ENCODE measurements around the gene GRIN3B.

The GRIN3B gene

GRCh38 chr19:966485-967088 lies 33.6 kb upstream of the GRIN3B start:
- DNase-seq = no peak

- no peak for DNase-seq
These were observed 29.5 kb upstream of the GRIN3B start for GRCh38 chr19:970695-971094.

- DNase-seq = no peak
These were observed 28.4 kb upstream of the GRIN3B start for GRCh38 chr19:971795-972194.

GRCh38 chr19:972281-972680 lies 27.9 kb upstream of the GRIN3B start:
- DNase-seq = no peak

DNA sequence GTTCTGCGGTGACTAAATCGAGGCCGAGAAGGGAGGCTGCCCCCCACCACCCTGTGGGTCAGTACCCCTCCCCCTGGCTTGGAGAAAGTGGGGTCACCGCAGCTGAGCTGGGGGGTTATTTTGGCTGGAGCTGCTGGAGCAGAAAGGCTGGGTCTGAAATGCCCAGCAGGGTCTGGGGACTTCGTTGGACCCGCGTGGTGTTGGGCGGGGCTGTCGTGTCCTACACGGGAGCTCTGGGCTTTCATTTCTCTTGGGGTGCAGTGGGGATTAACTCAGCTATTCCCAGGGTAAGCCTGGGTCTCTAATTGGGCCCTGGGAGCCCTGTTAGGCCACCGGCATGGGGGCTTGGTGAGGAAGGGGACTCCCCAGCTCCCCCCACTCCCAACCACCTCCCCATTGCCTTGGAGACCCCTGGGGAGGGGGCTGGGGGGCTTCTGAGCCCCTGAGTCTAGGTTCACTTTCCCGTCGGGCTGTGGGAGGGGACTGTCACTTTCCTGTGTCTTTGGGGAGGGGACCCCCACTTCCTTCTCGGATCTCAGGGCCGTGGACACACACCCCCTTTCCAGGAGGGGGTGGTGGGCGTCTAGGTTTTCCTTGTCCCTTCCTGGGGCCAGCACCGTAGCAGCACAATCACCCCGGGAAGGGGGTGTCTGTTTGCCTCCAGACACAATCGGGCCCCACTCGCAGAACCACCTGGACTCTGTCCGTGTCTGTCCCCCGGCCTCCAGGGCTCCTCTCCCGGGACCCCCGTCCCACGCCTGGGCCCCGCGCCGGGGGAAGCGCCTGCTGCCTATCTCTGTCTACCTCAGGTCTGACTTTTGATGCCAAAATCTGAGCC lies 26.3 kb upstream of the GRIN3B start:
- no peak for DNase-seq

- no peak for DNase-seq
These were observed 25.5 kb upstream of the GRIN3B start for GRCh38 chr19:974564-975257.

DNA sequence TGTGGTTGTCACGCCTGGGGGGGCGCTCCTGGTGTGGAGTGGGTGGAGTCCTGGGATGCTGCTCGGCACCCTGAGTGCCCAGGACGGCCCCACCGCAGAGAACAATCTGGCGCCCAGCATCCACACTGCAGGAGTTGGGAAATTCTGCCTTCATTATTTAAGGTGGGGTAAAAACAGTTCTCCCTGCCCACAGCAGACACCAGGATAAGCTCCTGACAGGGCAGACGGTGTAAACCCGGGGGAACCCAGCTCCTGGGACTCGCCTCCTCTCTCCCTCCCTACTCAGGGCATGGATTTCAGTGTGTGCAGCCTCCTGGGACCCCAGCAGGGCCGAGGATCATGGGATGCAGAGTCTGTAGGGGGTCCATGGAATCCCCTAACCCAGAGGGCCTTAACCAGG lies 23.7 kb upstream of the GRIN3B start:
- no peak for DNase-seq

GRCh38 chr19:977058-977464 lies 23.2 kb upstream of the GRIN3B start:
- DNase-seq = no peak

DNA sequence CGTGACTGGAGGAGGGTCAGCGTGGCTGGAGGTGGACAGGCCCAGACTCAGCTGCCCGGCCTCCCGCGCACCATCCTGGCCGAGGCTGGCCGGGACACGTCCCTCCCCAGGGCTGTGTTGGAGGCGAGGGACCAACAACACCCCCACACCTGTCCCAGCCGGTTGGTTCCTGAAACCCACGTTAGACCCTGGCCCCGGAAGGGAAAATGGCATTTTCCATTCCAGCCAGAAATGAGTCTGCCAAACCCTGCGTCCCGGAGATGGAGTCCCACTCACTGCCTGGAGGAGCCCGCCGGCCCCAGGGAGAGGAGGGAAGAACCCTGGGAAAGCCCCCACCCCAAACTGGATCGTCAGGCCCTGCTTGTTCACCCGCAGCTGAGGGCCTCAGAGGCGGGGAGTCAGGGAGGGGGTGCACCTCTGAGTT lies 20.9 kb upstream of the GRIN3B start:
- DNase-seq = no peak

DNA sequence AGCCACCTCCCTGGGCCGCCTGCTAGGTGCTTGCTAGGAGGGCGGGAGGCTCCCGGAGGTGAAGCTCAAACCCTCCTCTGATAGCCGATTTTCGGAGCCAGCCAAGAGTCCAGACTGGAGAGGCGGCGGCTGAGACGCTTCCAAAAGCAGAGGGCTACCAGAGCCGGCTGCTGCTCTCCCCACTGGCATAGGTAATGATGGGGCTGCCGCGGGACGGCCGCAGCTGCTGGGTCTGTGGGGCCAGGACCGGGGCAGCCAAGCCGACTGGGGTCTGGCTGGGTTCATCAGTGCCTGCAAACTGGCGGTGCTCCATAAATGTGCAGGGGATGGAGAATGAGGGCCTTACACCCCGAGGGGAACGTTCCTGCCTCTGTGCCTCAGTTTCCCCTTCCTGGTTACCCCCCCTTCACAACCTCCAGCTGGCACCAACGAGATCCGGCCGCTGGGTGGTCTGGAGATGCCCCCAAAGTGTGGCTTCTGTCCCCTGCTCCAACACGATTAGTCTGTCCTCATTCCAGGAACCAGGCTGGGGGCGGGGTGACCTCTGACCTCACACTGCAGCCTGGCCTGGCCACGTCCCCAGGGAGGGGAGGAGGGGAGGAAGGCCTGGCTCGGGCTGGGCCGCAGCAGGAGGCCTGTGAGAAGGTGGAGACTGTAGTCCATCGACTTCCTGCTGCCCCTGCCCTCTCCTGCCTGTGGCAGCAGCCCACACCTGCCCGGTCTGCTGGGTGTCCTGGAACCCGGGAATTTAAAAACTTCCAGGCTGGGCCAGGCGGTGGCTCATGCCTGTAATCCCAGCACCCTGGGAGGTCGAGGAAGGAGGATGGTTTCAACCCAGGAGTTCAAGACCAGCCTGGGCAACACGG lies 19.9 kb upstream of the GRIN3B start:
- DNase-seq = no peak

DNA sequence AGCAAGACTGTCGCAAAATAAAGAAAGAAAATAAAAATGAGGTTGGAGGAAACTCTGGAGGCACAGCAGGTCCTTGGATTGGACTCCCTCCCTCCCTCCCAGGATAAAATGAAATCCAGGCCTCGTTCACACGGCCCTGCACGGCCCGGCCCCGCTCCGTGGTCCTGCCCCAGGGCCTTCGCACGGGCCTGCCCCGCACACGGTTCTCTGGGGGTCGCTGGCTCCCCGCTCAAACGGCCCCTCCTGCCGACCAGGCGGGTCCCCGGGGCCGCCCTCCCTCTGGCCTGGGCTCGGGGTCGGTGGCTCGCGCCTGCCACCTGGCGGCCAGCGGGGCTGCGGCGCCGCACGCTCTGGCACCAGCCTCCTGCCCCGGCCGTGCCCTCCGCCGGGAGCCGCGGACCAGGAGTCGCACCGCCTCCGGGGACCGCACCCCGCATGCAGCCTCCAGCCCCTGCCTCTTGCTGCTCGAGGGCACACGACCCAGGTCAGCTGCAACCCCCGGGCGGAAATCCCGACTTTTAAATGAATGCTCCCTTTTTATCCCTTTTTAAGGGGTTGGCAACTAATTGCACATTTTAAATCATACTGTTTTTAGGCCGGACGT lies 17.6 kb upstream of the GRIN3B start:
- DNase-seq = peak; percentile 61

DNA sequence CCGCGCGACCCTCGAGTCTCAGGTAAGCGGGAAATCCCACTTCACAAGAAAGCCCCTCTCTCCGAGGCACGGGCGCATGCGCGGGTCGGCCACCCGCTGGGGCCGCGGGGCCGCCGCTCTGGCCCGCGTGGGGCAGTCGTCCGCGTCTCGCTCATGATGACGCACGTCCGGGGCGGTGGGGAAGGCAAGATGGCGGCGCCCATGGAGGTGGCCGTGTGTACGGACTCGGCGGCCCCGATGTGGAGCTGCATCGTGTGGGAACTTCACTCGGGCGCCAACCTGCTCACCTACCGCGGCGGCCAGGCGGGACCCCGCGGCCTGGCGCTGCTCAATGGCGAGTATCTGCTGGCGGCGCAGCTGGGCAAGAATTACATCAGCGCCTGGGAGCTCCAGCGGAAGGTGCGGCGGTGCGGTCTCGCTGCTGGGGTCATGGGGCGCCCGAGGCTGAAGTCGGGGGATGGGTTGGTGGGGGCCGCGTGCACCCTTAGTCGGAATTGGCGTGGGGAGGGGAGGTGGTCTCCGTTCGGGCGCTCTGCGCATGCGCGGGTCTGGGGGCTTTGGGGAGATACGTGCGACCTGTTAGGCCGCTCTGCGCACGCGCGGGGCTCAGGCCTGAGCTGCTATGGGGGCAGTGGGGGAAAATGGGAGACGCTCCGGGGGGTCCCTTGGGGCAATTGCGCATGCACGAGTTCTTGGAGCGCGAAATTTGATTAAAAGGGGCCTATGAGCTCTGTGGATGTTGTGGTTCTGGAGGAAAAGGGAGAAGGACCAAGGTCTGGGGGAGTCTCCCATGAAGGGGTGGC lies 15.9 kb upstream of the GRIN3B start, which contains the start of gene WDR18:
Gene WDR18, plus strand, starts transcription at position 181 of the 803 bp plus-strand sequence. Its CDS starts 9 bp downstream, at position 190.
- peak; percentile 89 for DNase-seq

GRCh38 chr19:986083-986482 lies 14.1 kb upstream of the GRIN3B start:
- no peak for DNase-seq

- DNase-seq = no peak
These were observed 12.1 kb upstream of the GRIN3B start for GRCh38 chr19:988081-988480.

- no peak for DNase-seq
These were observed 11.7 kb upstream of the GRIN3B start for GRCh38 chr19:988510-988909.

- no peak for DNase-seq
These were observed 10.7 kb upstream of the GRIN3B start for GRCh38 chr19:989381-990081.

DNA sequence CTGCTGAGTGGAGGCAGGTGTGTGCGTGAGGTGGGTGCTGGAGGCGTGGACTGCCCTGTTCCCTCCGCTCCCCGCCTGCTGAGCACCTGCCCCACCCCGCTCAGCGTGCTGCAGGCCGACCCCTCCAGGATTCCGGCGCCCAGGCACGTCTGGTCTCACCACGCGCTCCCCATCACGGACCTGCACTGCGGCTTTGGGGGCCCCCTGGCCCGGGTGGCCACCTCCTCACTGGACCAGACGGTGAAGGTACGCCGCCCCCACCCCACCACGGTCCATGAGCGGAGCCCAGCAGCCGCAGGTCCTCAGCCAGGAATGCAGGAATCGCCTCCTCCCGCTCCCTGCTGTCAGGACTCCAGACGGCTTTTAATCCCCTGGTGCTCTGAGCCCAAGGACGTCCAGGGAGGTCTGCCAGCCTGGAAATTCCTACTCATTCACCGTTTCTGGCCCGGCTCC lies 10.1 kb upstream of the GRIN3B start:
- DNase-seq = no peak

GRCh38 chr19:990746-991145 lies 9.5 kb upstream of the GRIN3B start:
- DNase-seq = no peak

GRCh38 chr19:991174-991931 lies 8.9 kb upstream of the GRIN3B start:
- DNase-seq = peak; percentile 53
